Thyroid gland (tissue), 4 donors: ENCODE data around the gene TRIM13.

Experiments used
- CTCF ChIP-seq, 6 experiments: fragments of 200-600 bp in 3 of 6; fragments of 450-650 bp in 3 of 6; sonication (generic) in 3 of 6; IDR thresholded peaks; one replicate each; pipeline ENCODE4 v1.5.1; 2016 to 2019; ENCODE audit warnings: antibody characterized with exemption in 6 of 6, mild to moderate bottlenecking in 2 of 6, inconsistent platforms in 1 of 6, moderate library complexity in 1 of 6
- POLR2A ChIP-seq, 2 donors: fragments of 450-650 bp; IDR thresholded peaks; one replicate each; pipeline ENCODE4 v1.6.1; 2017; ENCODE audit warnings: antibody characterized with exemption in 2 of 2, mild to moderate bottlenecking in 2 of 2, moderate library complexity in 1 of 2

- TF ChIP-seq CTCF (IDR thresholded peaks at IDR 0.05) (no peak), POLR2A (IDR thresholded peaks at IDR 0.05) (no peak)
Measured at GRCh38 chr13:49951754-49952535, 44.9 kb upstream of the TRIM13 start.
